CD14-positive monocyte (primary cell): ENCODE results near the gene RAB14. TPM values are rescaled to one million over a fixed set of nuclear protein-coding genes. Genes with fewer than 3 reads are reported as not detected.

ENCODE experiments used
- DNase-seq, 3 donors: peaks; one replicate each; pipeline ENCODE4 v3.0.0-alpha.2; 2011 to 2022
- H2AFZ ChIP-seq: 2 replicates; pipeline ENCODE4 v1.6.0; 2012; ENCODE audit warnings: mild to moderate bottlenecking, low read depth, low read length, inconsistent platforms; ENCODE audit not compliant: insufficient read depth, poor library complexity, severe bottlenecking
- H3K27ac ChIP-seq, 2 donors: 1 replicate in 1 of 2; 2 replicates in 1 of 2; pipeline ENCODE4 v1.5.1; 2012 to 2013; ENCODE audit warnings: low read length in 2 of 2, control low read depth in 1 of 2, inconsistent platforms in 1 of 2, low read depth in 1 of 2, mild to moderate bottlenecking in 1 of 2
- H3K27me3 ChIP-seq, 2 donors: one replicate each; pipeline versions ENCODE4 v1.6.0 to v1.6.1; 2011 to 2013; ENCODE audit warnings: low read length in 2 of 2; ENCODE audit not compliant: control insufficient read depth in 2 of 2, insufficient read depth in 2 of 2
- H3K36me3 ChIP-seq, 2 donors: replicated peaks in 1 of 2; 1 replicate in 1 of 2; 2 replicates in 1 of 2; pipeline versions ENCODE4 v1.5.1 to v1.6.1; 2012 to 2013; ENCODE audit warnings: low read length in 2 of 2, control low read depth in 1 of 2, inconsistent platforms in 1 of 2, mild to moderate bottlenecking in 1 of 2; ENCODE audit not compliant: insufficient read depth in 2 of 2, control insufficient read depth in 1 of 2
- H3K4me1 ChIP-seq, 2 donors: 1 replicate in 1 of 2; 2 replicates in 1 of 2; pipeline versions ENCODE4 v1.5.1 to v1.6.1; 2012 to 2013; ENCODE audit warnings: low read length in 2 of 2, control low read depth in 1 of 2, inconsistent platforms in 1 of 2, mild to moderate bottlenecking in 1 of 2, moderate library complexity in 1 of 2; ENCODE audit not compliant: insufficient read depth in 2 of 2, control insufficient read depth in 1 of 2
- H3K4me2 ChIP-seq: replicated peaks from 2 replicates; pipeline ENCODE3; 2012; ENCODE audit warnings: low read length, moderate library complexity, mild to moderate bottlenecking; ENCODE audit not compliant: poor library complexity, severe bottlenecking; ENCODE audit errors: extremely low read depth
- H3K4me3 ChIP-seq, 3 experiments: fragments of 200-600 bp in 1 of 3; sonication (generic) in 1 of 3; replicated peaks in 1 of 3; 1 replicate in 2 of 3; 2 replicates in 1 of 3; pipeline ENCODE4 v1.5.1; 2011 to 2013; ENCODE audit warnings: low read length in 3 of 3, mild to moderate bottlenecking in 3 of 3, control low read depth in 2 of 3, low read depth in 2 of 3, inconsistent platforms in 1 of 3, moderate library complexity in 1 of 3
- H3K79me2 ChIP-seq: 2 replicates; pipeline ENCODE4 v1.6.0; 2012; ENCODE audit warnings: mild to moderate bottlenecking, control low read depth, inconsistent platforms, low read length, moderate library complexity; ENCODE audit not compliant: insufficient read depth
- H3K9ac ChIP-seq: 2 replicates; pipeline ENCODE4 v1.6.0; 2017; ENCODE audit warnings: low read length, mild to moderate bottlenecking; ENCODE audit not compliant: insufficient read depth, poor library complexity, severe bottlenecking
- H3K9me3 ChIP-seq, 2 donors: replicated peaks in 1 of 2; 1 replicate in 1 of 2; 2 replicates in 1 of 2; pipeline versions ENCODE4 v1.5.1 to v1.6.1; 2012 to 2013; ENCODE audit warnings: low read length in 2 of 2, control low read depth in 1 of 2; ENCODE audit not compliant: control insufficient read depth in 1 of 2, insufficient read depth in 1 of 2
- H4K20me1 ChIP-seq: 2 replicates; pipeline ENCODE4 v1.6.0; 2012; ENCODE audit warnings: mild to moderate bottlenecking, low read length, control low read depth, moderate library complexity; ENCODE audit not compliant: insufficient read depth
- H3K27ac Mint-ChIP-seq, 7 donors: one replicate each; pipeline ENCODE4 v1.8.0; 2020; ENCODE audit warnings: mild to moderate bottlenecking in 7 of 7, mixed read lengths in 7 of 7, moderate library complexity in 6 of 7, inconsistent platforms in 2 of 7
- H3K27me3 Mint-ChIP-seq, 3 donors: one replicate each; pipeline ENCODE4 v1.8.0; 2021 to 2022; ENCODE audit warnings: low read depth in 3 of 3, mild to moderate bottlenecking in 3 of 3, mixed read lengths in 3 of 3, moderate library complexity in 3 of 3, inconsistent platforms in 1 of 3
- H3K36me3 Mint-ChIP-seq, 2 donors: one replicate each; pipeline ENCODE4 v1.8.0; 2020; ENCODE audit warnings: mixed read lengths in 2 of 2, inconsistent platforms in 1 of 2, mild to moderate bottlenecking in 1 of 2
- H3K4me1 Mint-ChIP-seq: one replicate; pipeline ENCODE4 v1.8.0; 2020; ENCODE audit warnings: mild to moderate bottlenecking, mixed read lengths
- H3K4me3 Mint-ChIP-seq, 2 donors: one replicate each; pipeline ENCODE4 v1.8.0; 2020; ENCODE audit warnings: mild to moderate bottlenecking in 2 of 2, mixed read lengths in 2 of 2, moderate library complexity in 1 of 2
- H3K9me3 Mint-ChIP-seq, 7 donors: one replicate each; pipeline ENCODE4 v1.8.0; 2020 to 2022; ENCODE audit warnings: mixed read lengths in 7 of 7, mild to moderate bottlenecking in 6 of 7, moderate library complexity in 6 of 7, inconsistent platforms in 2 of 7
- CTCF ChIP-seq: fragments of 200-600 bp; IDR thresholded peaks from one replicate; pipeline ENCODE4 v1.8.0; 2022; ENCODE audit warnings: antibody characterized with exemption, mild to moderate bottlenecking
- WGBS: methylation state at CpG from one replicate; pipeline ENCODE4 v1.1.5; 2013; ENCODE audit warnings: missing lambda C conversion rate; ENCODE audit not compliant: insufficient coverage; 5-methylcytosine and 5-hydroxymethylcytosine counted together
- intact Hi-C, 2 donors: fragments of 100-400 bp; cut with micrococcal nuclease; formaldehyde crosslinking; loops; one replicate each; pipeline versions ENCODE4 v1.15.0 to v1.15.1; 2023
- polyA plus RNA-seq, 3 donors: library from polyadenylated mRNA; depleted of rRNA in 1 of 3; unstranded in 2 of 3; stranded (reverse) in 1 of 3; fragments of 300-500 nt in 2 of 3; fragments of >200 nt in 1 of 3; fragmentation: Illumina TruSeq in 2 of 3; gene quantifications; 1 replicate in 2 of 3; 2 replicates in 1 of 3; pipeline ENCODE4 v1.2.3, GENCODE V29; 2012 to 2021

RAB14 gene
- polyA plus RNA-seq, 3 donors = 23.1 to 60.0 (median 44.4) TPM

- H3K36me3 ChIP-seq = no peaks in the 10 kb centered on the region
- peak; percentile 11 for TF ChIP-seq CTCF
- Mint-ChIP-seq H3K9me3 (no peaks in the 10 kb centered on the region), H3K36me3 (peaks cover 0 to 2% of the 10 kb centered on the region in 2 donors), H3K4me3 (no peak overlapping the region), H3K4me1 (peaks cover 77% of the 10 kb centered on the region), H3K27ac (no peak overlapping the region), H3K27me3 (no peaks in the 10 kb centered on the region)
- H3K79me2 ChIP-seq = peaks cover 96% of the 10 kb centered on the region
- WGBS = no CpG with 5 or more reads among the region's 1 CpG
- no peak overlapping the region for H3K27ac ChIP-seq
- no peaks in the 10 kb centered on the region for H3K27me3 ChIP-seq
- H3K4me1 ChIP-seq = peaks cover 24 to 80% of the 10 kb centered on the region in 2 donors
- H3K9ac ChIP-seq = no peak overlapping the region
- no peak overlapping the region for H2AFZ ChIP-seq
- H3K4me2 ChIP-seq = no peak overlapping the region
- H3K9me3 ChIP-seq = no peaks in the 10 kb centered on the region
- DNase-seq = no peak
- intact Hi-C loops = no loop called here
- H3K4me3 ChIP-seq = no peak overlapping the region
- H4K20me1 ChIP-seq = peaks cover 90% of the 10 kb centered on the region
Observed at GRCh38 chr9:121197132-121197531, 4.5 kb downstream of the RAB14 start.

GRCh38 chr9:121196389-121196788 is 5.3 kb downstream of the RAB14 start:
- H3K9me3 Mint-ChIP-seq = no peaks in the 10 kb centered on the region
- no peak overlapping the region for H3K27ac ChIP-seq
- H3K27me3 ChIP-seq = no peaks in the 10 kb centered on the region
- intact Hi-C loops = no loop called here
- H3K27ac Mint-ChIP-seq = no peak overlapping the region
- no peaks in the 10 kb centered on the region for H3K27me3 Mint-ChIP-seq
- no peaks in the 10 kb centered on the region for H3K9me3 ChIP-seq
- WGBS = no CpG with 5 or more reads among the region's 4 CpGs
- H3K79me2 ChIP-seq = peaks cover 100% of the 10 kb centered on the region
- peaks cover 0 to 4% of the 10 kb centered on the region in 2 donors for H3K36me3 Mint-ChIP-seq
- H3K4me3 Mint-ChIP-seq = no peak overlapping the region
- no peak overlapping the region for H2AFZ ChIP-seq
- no peak overlapping the region for H3K9ac ChIP-seq
- H3K4me3 ChIP-seq = no peak overlapping the region
- H3K4me2 ChIP-seq = no peak overlapping the region
- no peak for DNase-seq
- peaks cover 22 to 78% of the 10 kb centered on the region in 2 donors for H3K4me1 ChIP-seq
- no peak for TF ChIP-seq CTCF
- no peaks in the 10 kb centered on the region for H3K36me3 ChIP-seq
- H4K20me1 ChIP-seq = peaks cover 98% of the 10 kb centered on the region
- H3K4me1 Mint-ChIP-seq = peaks cover 81% of the 10 kb centered on the region
